Measurements from ENCODE around the gene HOXB9. TPM values are rescaled to one million over a fixed set of nuclear protein-coding genes. Genes with fewer than 3 reads are reported as not detected.

HOXB9 gene
- total RNA-seq, 1 experiment from 2014 or later: not detected

- Histone ChIP-seq H3K27me3 (ENCODE audit: insufficient read depth, low read length) (peaks cover 97% of the 10 kb centered on the region), H4K91ac (ENCODE audit: insufficient read length, low read depth, low read length) (no peak overlapping the region), H3K79me1 (ENCODE audit: insufficient read depth, low read depth, low read length, poor library complexity, severe bottlenecking) (no peaks in the 10 kb centered on the region), H3K9me3 (ENCODE audit: control insufficient read depth, low read depth, low read length) (no peaks in the 10 kb centered on the region), H3K23me2 (ENCODE audit: insufficient read length, low read depth, low read length, poor library complexity, severe bottlenecking) (peaks cover 5% of the 10 kb centered on the region), H2AFZ (ENCODE audit: low read length) (no peak overlapping the region), H3K18ac (ENCODE audit: insufficient read length, low read depth, low read length) (no peak overlapping the region), H4K8ac (replicated peaks; ENCODE audit: insufficient read length, low read depth, low read length) (no peak overlapping the region), H3K4me2 (ENCODE audit: insufficient read depth, insufficient read length, low read length) (no peak overlapping the region), H2BK12ac (ENCODE audit: insufficient read length, low read depth, low read length) (no peak overlapping the region), H3K56ac (ENCODE audit: insufficient read length, low read depth, low read length) (no peak overlapping the region), H3K27ac (ENCODE audit: insufficient read length, low read depth, low read length) (no peak overlapping the region), H2BK20ac (ENCODE audit: low read depth, low read length, poor library complexity, severe bottlenecking) (no peak overlapping the region), H2BK120ac (ENCODE audit: low read depth, low read length, poor library complexity, severe bottlenecking) (no peak overlapping the region), H2BK5ac (ENCODE audit: insufficient read length, low read length) (no peak overlapping the region), H2AK5ac (ENCODE audit: insufficient read length, low read length) (no peak overlapping the region), H3K79me2 (ENCODE audit: insufficient read depth, low read length) (no peaks in the 10 kb centered on the region), H3K4ac (ENCODE audit: low read depth, low read length) (no peak overlapping the region), H4K5ac (ENCODE audit: insufficient read length, low read depth, low read length) (no peak overlapping the region), H3K23ac (ENCODE audit: insufficient read length, low read depth, low read length) (no peak overlapping the region), H3K9ac (ENCODE audit: extremely low read depth, insufficient read length, low read length) (no peak overlapping the region), H3T11ph (ENCODE audit: low read length) (no peak overlapping the region), H3K14ac (ENCODE audit: insufficient read depth, low read length) (no peak overlapping the region), H4K20me1 (ENCODE audit: control insufficient read depth, insufficient read depth, insufficient read length) (no peaks in the 10 kb centered on the region), H2BK15ac (ENCODE audit: low read depth, low read length) (no peak overlapping the region), H3K4me1 (ENCODE audit: insufficient read depth, low read length) (no peaks in the 10 kb centered on the region; the same call in 1 of the 2 replicates)
- Mint-ChIP-seq H3K4me3 (no peak overlapping the region), H3K27me3 (ENCODE audit: low read depth) (peaks cover 100% of the 10 kb centered on the region), H3K36me3 (ENCODE audit: insufficient read depth in 1 of 3, low read depth in 3 of 3) (peaks cover 0 to 2% (median 0%) of the 10 kb centered on the region in 3 experiments; a peak in 1 of 7 replicates), H3K4me1 (peaks cover 7 to 23% of the 10 kb centered on the region in 2 experiments), H3K9me3 (peaks cover 3 to 14% of the 10 kb centered on the region in 2 experiments; a peak in 3 of 5 replicates), H3K27ac (no peak overlapping the region)
- DNase-seq: no peak
- no CpG with 5 or more reads among the region's 11 CpGs for WGBS (ENCODE audit: extremely low coverage, insufficient read length, low lambda C conversion rate)
- no peak for TF ChIP-seq CTCF (conservative IDR thresholded peaks at IDR 0.05)
These were observed 3.3 kb downstream of the HOXB9 start for GRCh38 chr17:48622857-48623256.

All from H9 (cell line).